HepG2 (cell line): ENCODE data around the gene ENDOG.
"Not testable (repeated sequence)": the region's sequence is repeated elsewhere in the genome, so short reads cannot be mapped to it uniquely, and the experiment has no call there.

Experiments used
- NFRKB ChIP-seq: fragments of 450-650 bp; IDR thresholded peaks from 2 replicates; pipeline ENCODE4 v1.6.1; 2017
- ZNF282 ChIP-seq: fragments of 450-650 bp; IDR thresholded peaks from 2 replicates; pipeline ENCODE4 v1.6.1; 2018; ENCODE audit not compliant: partially characterized antibody
- ZNF740 ChIP-seq: sonication (generic); formaldehyde crosslinking; IDR thresholded peaks from 2 replicates; pipeline ENCODE4 v1.4.0; 2020; ENCODE audit warnings: missing genetic modification reagents

DNA sequence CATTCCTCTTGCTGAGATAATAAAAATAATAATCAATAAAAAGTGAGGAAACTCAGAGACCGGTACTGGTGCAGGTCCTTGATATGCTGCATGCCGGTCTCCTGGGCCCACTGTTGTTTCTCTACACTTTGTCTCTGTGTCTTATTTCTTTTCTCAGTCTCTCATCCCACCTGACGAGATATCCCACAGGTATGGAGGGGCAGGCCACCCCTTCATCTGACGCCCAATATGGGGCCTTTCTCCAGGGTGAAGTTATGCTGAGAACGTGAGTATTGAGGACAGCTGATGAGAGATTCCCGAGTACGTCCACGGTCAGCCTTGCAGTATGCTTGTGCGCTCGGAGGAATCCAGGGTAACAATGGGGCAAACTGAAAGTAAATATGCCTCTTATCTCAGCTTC lies 32.7 kb downstream of the ENDOG start:
- TF ChIP-seq ZNF282; ZNF740 (CRISPR knock-in tag); NFRKB: not testable (repeated sequence)
